Smooth muscle cell (in vitro differentiated cells): ENCODE data around the gene RRM2. TPM values are rescaled to one million over a fixed set of nuclear protein-coding genes. Genes with fewer than 3 reads are reported as not detected.
"Not testable (repeated sequence)": the region's sequence is repeated elsewhere in the genome, so short reads cannot be mapped to it uniquely, and the experiment has no call there.

ENCODE experiments used
- DNase-seq: peaks from one replicate; lab custom pipeline; 2025; ENCODE audit not compliant: unreplicated experiment; lab: John Stamatoyannopoulos, UW
- H2AFZ ChIP-seq: fragments of 200-600 bp; sonication (generic); 2 replicates; pipeline ENCODE4 v1.6.0; 2016; ENCODE audit warnings: antibody characterized with exemption, low read depth, mild to moderate bottlenecking
- H3F3A ChIP-seq: fragments of 200-600 bp; sonication (generic); 2 replicates; pipeline ENCODE4 v1.6.0; 2017; ENCODE audit warnings: antibody characterized with exemption, low read depth
- H3K27ac ChIP-seq: fragments of 200-600 bp; sonication (generic); 2 replicates; pipeline ENCODE4 v1.5.1; 2016; ENCODE audit warnings: low read depth, mild to moderate bottlenecking
- H3K27me3 ChIP-seq: fragments of 200-600 bp; sonication (generic); 2 replicates; pipeline ENCODE4 v1.6.1; 2016; ENCODE audit warnings: low read depth, mild to moderate bottlenecking
- H3K36me3 ChIP-seq: fragments of 200-600 bp; sonication (generic); 2 replicates; pipeline ENCODE4 v1.5.1; 2016; ENCODE audit warnings: low read depth
- H3K4me1 ChIP-seq: fragments of 200-600 bp; sonication (generic); 2 replicates; pipeline ENCODE4 v1.5.1; 2016; ENCODE audit warnings: low read depth
- H3K4me2 ChIP-seq: fragments of 200-600 bp; sonication (generic); 2 replicates; pipeline ENCODE4 v1.6.0; 2016; ENCODE audit warnings: mild to moderate bottlenecking
- H3K4me3 ChIP-seq: fragments of 200-600 bp; sonication (generic); 2 replicates; pipeline ENCODE4 v1.5.1; 2016; ENCODE audit warnings: mild to moderate bottlenecking
- H3K79me2 ChIP-seq: fragments of 200-600 bp; sonication (generic); 2 replicates; pipeline ENCODE4 v1.6.0; 2016; ENCODE audit warnings: low read depth, mild to moderate bottlenecking
- H3K9ac ChIP-seq: fragments of 200-600 bp; sonication (generic); 2 replicates; pipeline ENCODE4 v1.6.0; 2016; ENCODE audit warnings: low read depth
- H3K9me3 ChIP-seq: fragments of 200-600 bp; sonication (generic); replicated peaks from 2 replicates; pipeline ENCODE4 v1.5.1; 2016; ENCODE audit warnings: low read depth
- H4K20me1 ChIP-seq: fragments of 200-600 bp; sonication (generic); 2 replicates; pipeline ENCODE4 v1.6.0; 2016; ENCODE audit warnings: low read depth
- WGBS: methylation state at CpG from one replicate; pipeline ENCODE4 v1.1.7; 2016; ENCODE audit warnings: low lambda C conversion rate; 5-methylcytosine and 5-hydroxymethylcytosine counted together
- polyA plus RNA-seq: library from polyadenylated mRNA; unstranded; fragments of >200 nt; fragmentation: Nextera tagmentation; extraction: Ambion mirVana; gene quantifications from 2 replicates; pipeline ENCODE4 v1.2.1, GENCODE V29; 2016
- total RNA-seq: library from RNA; depleted of rRNA; stranded (reverse); fragments of >200 nt; gene quantifications from 2 replicates; pipeline ENCODE4 v1.2.3, GENCODE V29; 2014
- TF ChIP-seq, protein P1 (sequence below): fragments of 200-600 bp; sonication (generic); IDR thresholded peaks from 2 replicates; pipeline ENCODE4 v1.5.1; 2017; ENCODE audit warnings: borderline replicate concordance, mild to moderate bottlenecking, antibody characterized with exemption; ENCODE audit not compliant: insufficient read depth, poor library complexity, severe bottlenecking

RRM2 gene
- total and polyA plus RNA-seq, 2 experiments from 2014 or later, result 22.7 to 102 TPM

DNA sequence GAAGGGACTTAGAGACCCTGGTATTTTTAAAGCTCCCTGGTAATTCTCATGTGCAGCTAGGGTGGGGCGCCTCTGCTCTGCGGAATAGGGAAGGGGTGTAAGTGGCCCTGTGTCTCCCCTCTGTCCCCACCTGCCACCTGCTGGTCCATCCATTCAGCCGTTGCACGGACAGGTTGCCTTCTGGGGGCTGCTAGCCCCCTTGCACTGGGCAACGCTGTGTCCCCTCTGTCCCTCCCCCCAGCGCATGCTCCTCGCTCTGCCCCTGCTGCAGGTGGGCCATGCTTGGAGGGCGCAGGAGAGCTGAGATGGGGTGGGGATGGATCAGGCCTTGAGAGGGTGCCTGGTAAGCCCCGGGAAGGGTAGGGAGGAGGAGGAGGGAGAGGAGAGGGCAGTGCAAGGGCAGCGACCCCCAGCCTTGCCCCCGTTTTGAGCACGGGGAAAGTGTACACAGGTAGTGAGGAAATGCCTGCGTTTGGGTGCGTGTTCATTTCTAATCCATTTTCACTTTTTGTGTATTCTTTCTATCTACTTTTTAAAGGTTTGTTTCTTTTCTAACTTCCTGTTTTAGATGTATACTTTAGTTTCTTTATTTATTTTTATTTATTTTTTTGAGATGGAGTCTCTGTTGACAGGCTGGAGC lies 23.9 kb downstream of the RRM2 start:
- Histone ChIP-seq H3F3A (no peaks in the 10 kb centered on the region), H3K9me3 (no peaks in the 10 kb centered on the region), H3K4me1 (no peaks in the 10 kb centered on the region), H3K9ac (no peak overlapping the region), H3K36me3 (no peaks in the 10 kb centered on the region), H4K20me1 (no peaks in the 10 kb centered on the region), H3K27me3 (no peaks in the 10 kb centered on the region), H3K4me2 (no peak overlapping the region), H2AFZ (no peak overlapping the region), H3K27ac (no peak overlapping the region), H3K4me3 (no peak overlapping the region), H3K79me2 (no peaks in the 10 kb centered on the region)
- TF ChIP-seq, protein P1, sequence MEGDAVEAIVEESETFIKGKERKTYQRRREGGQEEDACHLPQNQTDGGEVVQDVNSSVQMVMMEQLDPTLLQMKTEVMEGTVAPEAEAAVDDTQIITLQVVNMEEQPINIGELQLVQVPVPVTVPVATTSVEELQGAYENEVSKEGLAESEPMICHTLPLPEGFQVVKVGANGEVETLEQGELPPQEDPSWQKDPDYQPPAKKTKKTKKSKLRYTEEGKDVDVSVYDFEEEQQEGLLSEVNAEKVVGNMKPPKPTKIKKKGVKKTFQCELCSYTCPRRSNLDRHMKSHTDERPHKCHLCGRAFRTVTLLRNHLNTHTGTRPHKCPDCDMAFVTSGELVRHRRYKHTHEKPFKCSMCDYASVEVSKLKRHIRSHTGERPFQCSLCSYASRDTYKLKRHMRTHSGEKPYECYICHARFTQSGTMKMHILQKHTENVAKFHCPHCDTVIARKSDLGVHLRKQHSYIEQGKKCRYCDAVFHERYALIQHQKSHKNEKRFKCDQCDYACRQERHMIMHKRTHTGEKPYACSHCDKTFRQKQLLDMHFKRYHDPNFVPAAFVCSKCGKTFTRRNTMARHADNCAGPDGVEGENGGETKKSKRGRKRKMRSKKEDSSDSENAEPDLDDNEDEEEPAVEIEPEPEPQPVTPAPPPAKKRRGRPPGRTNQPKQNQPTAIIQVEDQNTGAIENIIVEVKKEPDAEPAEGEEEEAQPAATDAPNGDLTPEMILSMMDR, result no peak
- no peak for DNase-seq
- 90% methylated on average over 14 of the region's 14 CpGs for WGBS

DNA sequence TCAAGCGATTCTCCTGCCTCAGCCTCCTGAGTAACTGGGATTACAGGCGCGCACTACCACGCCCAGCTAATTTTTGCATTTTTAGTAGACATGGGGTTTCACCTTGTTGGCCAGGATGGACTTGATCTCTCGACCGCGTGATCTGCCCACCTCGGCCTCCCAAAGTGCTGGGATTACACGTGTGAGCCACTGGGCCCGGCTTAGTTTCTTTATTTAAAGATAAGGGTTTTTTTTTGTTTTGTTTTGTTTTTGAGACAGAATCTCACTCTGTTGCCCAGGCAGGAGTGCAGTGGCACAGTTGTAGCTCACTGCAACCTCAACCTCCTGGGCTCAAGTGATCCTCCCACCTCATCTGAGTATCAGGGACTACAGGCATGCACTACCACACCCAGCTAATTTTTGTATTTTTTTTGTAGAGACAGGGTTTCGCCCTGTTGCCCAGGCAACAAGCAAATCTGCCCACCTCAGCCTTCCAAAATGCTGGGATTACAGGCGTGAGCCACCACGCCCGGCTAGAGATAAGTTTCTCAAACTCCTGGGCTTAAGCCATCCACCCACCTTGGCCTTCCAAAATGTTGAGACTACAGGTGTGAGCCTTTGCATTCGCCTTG lies 24.6 kb downstream of the RRM2 start:
- not testable (repeated sequence) for H3K4me3 ChIP-seq, H3K27me3 ChIP-seq, H3K27ac ChIP-seq, H3K9ac ChIP-seq, H2AFZ ChIP-seq, H3K9me3 ChIP-seq, H3K4me1 ChIP-seq, H3K36me3 ChIP-seq, H3K79me2 ChIP-seq, H3F3A ChIP-seq, DNase-seq, H3K4me2 ChIP-seq, H4K20me1 ChIP-seq
- WGBS, result 96% methylated on average over 15 of the region's 15 CpGs

DNA sequence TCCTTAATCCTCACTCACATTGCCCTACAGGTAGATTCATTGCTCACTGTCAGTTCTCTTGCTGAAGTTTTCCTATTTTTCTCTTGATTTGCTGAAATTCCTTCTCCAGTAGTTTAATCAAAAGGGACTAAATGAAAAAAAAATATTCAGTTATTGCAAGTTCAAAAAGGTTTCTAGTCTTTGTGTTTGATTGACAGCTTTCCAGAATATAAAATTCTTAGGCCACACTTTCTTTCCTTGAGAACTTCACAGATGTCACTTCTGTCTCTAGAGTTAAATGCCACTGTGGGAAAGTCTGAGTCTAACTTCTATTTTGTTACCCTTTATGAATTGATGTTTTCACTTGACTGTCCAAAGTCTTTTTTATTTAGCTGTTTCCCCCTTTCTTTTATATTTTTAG lies 25.7 kb downstream of the RRM2 start:
- H3K4me3 ChIP-seq, result no peak overlapping the region
- H3K4me1 ChIP-seq, result no peaks in the 10 kb centered on the region
- no peaks in the 10 kb centered on the region for H3K27me3 ChIP-seq
- no peak overlapping the region for H2AFZ ChIP-seq
- no peaks in the 10 kb centered on the region for H4K20me1 ChIP-seq
- no peaks in the 10 kb centered on the region for H3K9me3 ChIP-seq
- TF ChIP-seq, protein P1, result no peak
- H3K36me3 ChIP-seq, result no peaks in the 10 kb centered on the region
- no peaks in the 10 kb centered on the region for H3K79me2 ChIP-seq
- no peaks in the 10 kb centered on the region for H3F3A ChIP-seq
- no peak overlapping the region for H3K27ac ChIP-seq
- no peak overlapping the region for H3K9ac ChIP-seq
- DNase-seq, result no peak
- no peak overlapping the region for H3K4me2 ChIP-seq

DNA sequence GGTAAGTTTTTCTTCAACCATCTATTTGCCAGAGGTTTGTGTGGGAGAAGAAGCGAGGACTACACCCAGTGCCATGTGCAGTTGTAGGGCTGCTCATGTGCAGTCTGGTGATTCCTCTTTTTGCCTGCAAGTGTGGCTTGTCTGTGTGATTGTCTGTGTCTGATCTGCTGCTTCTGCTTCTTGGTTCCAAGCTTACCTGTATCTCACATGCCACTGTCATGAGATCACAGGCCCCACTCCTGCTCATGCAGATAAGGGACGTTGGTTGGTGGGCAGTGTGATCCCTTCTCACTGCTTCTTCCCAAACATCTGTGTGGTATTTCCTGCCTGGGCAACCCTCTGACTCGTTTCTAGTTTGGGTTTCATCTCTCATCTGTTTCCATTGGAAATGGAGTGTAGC lies 27.1 kb downstream of the RRM2 start:
- H3K9me3 ChIP-seq, result no peaks in the 10 kb centered on the region
- no peak overlapping the region for H3K27ac ChIP-seq
- H4K20me1 ChIP-seq, result no peaks in the 10 kb centered on the region
- H3F3A ChIP-seq, result no peaks in the 10 kb centered on the region
- no peak overlapping the region for H3K9ac ChIP-seq
- no peaks in the 10 kb centered on the region for H3K79me2 ChIP-seq
- H3K4me2 ChIP-seq, result no peak overlapping the region
- no peak overlapping the region for H3K4me3 ChIP-seq
- H3K27me3 ChIP-seq, result no peaks in the 10 kb centered on the region
- no peak overlapping the region for H2AFZ ChIP-seq
- DNase-seq, result no peak
- TF ChIP-seq, protein P1, result no peak
- no peaks in the 10 kb centered on the region for H3K36me3 ChIP-seq
- WGBS, result 47% methylated on average over 3 of the region's 3 CpGs
- H3K4me1 ChIP-seq, result no peaks in the 10 kb centered on the region
